Stimulated activated CD8-positive, alpha-beta memory T cell treated with anti-CD3 and anti-CD28 coated beads, Interleukin-12 subunit alpha, Interleukin-12 subunit beta, amount 100 ng/mL, for 24 hours (primary cell): ENCODE results near the gene ROM1.
"Not testable (repeated sequence)": the region's sequence is repeated elsewhere in the genome, so short reads cannot be mapped to it uniquely, and the experiment has no call there.

Experiments used
- DNase-seq: peaks from one replicate; pipeline ENCODE4 v3.0.0-alpha.2; 2020; ENCODE audit errors: extremely low read depth

The ROM1 gene

DNA sequence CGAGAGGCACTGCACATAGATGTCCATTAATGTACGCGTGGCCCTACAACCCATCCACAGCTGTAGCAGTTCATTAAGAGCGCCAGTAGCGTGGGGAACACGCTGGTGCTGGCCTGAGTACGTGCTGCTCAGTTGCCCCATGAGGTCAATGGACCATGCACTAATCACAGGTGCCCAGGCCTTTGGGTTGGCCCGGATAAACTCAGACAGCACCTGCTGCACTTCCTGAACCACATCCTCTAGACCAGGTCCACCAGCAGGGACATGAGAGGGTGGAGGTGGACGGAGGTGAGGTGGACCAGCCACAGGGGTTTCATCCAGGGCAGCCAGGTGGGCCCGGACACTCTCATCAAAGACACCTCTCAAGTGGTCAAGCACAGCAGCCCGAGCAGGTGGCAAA lies 36.4 kb downstream of the ROM1 start:
- no peak for DNase-seq

DNA sequence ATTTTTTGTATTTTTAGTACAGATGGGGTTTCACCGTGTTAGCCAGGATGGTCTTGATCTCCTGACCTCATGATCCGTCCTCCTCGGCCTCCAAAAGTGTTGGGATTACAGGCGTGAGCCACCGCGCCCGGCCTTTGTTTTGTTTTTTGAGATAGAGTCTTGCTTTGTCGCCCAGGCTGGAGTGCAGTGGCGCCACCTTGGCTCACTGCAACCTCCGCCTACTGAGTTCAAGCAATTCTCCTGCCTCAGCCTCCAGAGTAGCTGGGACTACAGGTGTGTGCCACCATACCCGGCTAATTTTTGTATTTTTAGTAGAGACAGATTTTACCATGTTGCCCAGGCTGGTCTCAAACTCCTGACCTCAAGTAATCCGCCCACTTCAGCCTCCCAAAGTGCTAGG lies 37.2 kb downstream of the ROM1 start:
- DNase-seq: not testable (repeated sequence)

DNA sequence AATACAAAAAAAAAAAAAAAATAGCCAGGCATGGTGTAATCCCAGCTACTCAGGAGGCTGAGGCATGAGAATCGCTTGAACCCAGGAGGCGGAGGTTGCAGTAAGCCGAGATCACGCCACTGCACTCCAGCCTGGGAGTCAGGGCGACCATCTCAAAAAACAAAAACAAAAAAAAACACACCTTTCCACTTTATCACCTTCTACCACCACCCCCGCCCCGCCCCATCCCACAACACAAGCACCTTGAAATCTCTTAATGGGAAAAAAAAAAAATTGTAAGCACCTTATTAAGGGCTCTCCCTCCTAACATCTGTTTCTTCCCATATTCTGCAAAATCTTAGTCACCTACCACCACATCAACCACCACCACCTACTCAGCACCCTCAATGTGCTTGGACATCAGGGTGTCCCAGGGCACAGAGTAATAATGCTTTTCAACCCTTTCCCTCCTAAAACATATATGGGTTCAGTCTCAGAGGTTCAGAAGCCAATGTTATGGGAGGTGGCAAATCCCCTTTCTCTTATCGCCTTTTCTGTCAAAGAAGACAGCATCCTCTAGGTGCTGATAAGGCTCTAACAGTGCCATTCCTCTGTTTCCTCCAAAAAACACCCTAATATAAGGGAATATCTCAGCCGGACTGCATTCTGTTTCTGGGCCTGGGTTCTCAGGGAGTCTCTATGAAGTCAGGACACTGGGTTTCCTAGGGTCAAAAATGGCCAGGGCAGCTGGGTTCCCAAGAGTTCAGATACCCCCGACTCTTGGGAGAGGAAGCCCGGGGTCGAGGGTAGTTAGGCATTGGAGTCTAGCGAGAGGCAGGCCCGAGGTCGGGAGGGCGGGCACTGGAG lies 39.3 kb downstream of the ROM1 start:
- DNase-seq: no peak

DNA sequence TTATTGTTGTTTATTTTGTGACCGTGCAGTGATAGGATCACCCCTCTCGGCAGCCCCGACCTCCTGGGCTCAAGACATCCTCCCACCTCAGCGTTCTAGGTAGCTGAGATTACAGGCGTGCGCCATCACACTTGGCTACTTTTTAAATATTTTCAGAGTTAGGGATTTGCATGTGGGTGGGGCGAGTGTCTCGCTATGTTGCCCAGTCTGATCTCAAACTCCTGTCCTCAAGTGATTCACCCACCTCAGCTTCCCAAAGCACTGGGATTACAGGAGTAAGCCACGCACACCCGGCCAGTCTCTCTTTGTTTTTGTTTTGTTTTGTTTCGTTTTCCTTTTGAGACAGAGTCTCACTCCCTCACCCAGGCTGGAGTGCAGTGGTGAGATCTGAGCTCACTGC lies 41.2 kb downstream of the ROM1 start:
- no peak for DNase-seq

DNA sequence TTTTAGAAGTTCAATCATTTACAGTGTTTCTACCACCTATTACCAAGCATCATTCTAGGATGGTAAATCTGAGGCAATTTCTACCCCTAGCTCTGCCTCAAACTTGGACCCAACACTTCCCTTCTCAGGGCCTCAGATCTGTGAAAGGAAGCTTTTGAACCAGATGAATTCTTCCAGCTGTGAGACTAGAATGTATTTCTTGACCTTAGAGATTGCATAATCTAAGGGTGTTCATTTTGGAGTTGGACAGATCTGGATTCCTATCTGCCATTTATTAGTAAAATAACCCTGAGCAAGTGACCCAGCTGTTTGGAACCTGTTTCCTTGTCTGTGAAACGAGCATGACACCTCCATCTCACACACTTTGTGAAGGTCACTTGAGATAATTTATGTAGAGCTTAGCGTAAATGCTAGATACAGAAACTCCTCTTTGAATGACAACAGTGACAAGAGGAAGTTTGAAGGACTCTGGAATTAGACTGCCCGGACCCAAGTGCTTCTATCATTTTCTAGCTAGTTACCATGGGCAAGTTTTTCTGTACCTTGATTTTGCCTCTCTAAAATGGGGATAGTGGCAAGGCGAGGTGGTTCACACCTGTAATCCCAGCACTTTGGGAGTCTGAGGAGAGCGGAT lies 43.9 kb downstream of the ROM1 start:
- DNase-seq: no peak

DNA sequence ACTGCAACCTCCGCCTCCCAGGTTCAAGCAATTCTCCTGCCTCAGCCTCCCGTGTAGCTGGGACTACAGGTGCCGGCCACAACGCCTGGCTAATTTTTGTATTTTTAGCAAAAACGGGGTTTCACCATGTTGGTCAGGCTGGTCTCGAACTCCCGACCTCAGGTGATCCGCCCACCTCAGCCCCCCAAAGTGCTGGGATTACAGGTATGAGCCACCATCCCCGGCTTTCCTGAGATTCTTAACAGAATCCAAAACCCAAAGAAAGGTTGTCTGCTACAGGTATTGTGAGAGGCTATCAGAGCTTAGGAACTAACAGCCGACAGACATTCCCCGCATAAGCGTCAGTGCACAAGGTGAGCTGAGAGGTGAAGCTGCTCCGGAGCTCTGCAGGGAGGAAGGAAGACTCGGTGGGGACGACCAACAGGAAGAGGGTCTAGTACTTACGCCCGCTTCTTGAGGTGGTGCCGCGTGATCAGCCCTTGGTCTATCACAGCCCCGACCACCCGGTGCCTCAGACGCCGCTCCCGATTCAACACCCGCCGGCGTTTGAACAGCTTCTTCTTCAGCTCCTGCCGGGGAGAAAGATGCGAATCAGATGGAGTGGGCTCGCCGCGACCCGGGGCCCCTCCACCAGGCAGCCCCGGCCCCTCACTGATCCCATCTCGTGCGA lies 51.5 kb downstream of the ROM1 start:
- no peak for DNase-seq
